H1 (cell line): ENCODE measurements around the gene LAMB1. TPM values are rescaled to one million over a fixed set of nuclear protein-coding genes. Genes with fewer than 3 reads are reported as not detected.

ENCODE experiments used
- NANOG ChIP-seq: IDR thresholded peaks from 2 replicates; pipeline ENCODE4 v1.6.1; 2011; ENCODE audit warnings: low read length, low read depth, mild to moderate bottlenecking, inconsistent platforms; ENCODE audit not compliant: insufficient read depth, poor library complexity, severe bottlenecking
- polyA plus RNA-seq, 7 experiments: library from polyadenylated mRNA; depleted of rRNA in 3 of 7; stranded (reverse) in 5 of 7; unstranded in 2 of 7; fragments of >200 nt in 5 of 7; fragments of 200-250 nt in 2 of 7; gene quantifications; 1 replicate in 5 of 7; 2 replicates in 1 of 7; 4 replicates in 1 of 7; pipeline versions ENCODE4 v1.2.1 to v1.2.3, GENCODE V29; 2011 to 2013; ENCODE audit warnings: missing spikeins in 2 of 7, mixed read lengths in 2 of 7
- total RNA-seq: library from RNA; stranded (reverse); fragmentation: NEBNext Ultra II Directional; extraction: Animal tissue kit (Norgen Biotek cat#: 25700); gene quantifications from 2 replicates; pipeline ENCODE4 v1.2.1, GENCODE V29; 2021

The LAMB1 gene
- total and polyA plus RNA-seq, 2 of the 8 experiments (the other 6 are each of a cell fraction or from before 2014, with no cell fraction given), result 31.9 to 38.5 TPM

DNA sequence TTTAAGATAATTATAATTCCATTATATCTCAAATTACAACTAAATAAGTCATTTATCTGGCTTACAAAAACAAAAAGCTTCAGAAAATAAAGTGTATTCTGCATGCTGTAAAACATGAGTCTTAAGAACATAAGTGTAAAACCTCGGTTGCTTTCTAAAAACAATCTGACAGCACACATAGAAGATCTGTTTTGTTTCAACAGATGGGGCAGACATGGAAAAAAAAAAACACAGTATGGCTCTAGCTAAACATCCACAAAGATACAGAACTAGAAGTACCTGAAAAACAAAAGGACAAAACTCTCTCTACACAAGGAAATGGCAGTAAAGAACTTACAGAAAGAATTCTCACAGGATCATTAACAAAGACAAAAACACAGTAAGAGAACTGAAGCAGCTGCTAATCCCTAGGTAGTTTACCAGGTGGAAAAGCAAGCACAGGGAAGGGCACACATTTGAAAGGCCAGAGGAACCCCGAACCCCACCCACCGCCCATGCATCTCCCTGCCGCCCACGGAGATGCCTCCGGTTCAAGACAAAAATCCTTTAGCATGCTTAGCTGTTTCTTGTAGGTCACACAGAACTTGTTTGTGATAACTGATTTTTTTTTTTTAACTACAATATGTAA is 69.5 kb downstream of the LAMB1 start (continued):
- TF ChIP-seq NANOG, result peak; percentile 23
- TF ChIP-seq, all 59 proteins: peak for 6
